Ecto neural progenitor cell (in vitro differentiated cells): ENCODE data around the gene FNDC3B.

ENCODE experiments used
- DNase-seq: peaks from one replicate; pipeline ENCODE4 v3.0.0-alpha.2; 2018; ENCODE audit warnings: low spot score

FNDC3B gene

DNA sequence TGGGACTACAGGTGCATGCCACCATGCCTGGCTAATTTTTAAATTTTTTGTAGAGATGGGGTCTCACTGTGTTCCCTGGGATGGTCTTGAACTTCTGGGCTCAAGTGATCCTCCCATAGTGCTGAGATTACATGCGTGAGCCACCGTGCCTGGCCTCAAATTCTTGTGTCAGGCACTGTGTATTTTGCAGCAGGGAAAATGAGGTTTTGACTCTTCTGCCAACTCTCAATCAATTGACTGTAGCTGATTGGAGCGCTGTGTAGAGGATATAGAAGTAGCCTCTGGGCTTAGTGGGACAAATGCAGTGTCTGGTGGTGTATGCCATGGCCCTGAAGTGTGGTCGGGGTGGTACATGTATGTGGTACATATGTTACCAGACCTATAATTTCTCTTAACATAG, 152.3 kb downstream of the FNDC3B start:
- DNase-seq: no peak

DNA sequence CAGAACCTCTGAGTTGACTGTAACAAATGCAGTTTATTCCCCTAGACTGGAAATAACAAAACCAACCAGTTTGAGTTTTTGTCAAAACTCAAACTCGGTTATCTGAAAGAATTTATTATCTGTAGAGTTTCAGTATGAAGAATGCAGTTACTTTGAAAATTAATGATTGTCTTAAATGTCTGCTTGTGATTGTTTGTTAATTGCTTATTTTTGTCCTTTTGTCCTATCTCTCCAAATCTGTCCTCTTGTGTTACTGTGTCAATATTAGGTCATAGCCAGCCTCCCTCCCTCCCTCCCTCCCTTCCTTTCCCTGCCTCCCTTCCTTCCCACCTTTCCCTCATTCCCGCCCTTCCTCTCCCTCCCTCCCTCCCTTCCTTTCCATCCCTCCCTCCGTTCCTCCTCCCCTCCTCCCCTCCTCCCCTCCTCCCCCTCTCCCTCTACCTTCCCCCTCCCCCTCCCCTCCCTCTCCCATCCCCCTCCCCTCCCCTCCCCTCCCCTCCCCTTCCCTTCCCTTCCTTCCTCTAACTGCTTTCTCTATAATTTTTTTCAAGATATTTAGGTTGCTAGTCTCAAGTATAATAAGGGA, 153.5 kb downstream of the FNDC3B start:
- DNase-seq: no peak

DNA sequence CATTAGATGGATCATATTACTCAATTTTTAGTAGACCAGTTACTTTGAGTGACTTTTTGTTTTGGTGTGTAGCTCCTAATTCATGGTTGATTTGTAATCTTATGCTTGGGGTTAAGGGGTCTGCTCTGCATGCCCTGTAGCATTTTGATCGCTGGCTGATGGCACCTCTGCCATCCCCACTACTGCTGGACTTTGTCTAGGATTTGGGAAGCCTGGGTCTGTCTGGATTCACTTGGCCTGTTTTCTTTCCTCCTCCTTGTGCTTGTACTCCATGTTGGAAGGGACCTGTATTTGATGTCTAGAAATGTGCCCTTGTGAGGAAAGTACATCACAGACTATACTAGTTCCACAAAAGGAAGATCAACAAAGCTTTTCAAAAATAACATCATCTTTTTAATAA, 154.1 kb downstream of the FNDC3B start:
- no peak for DNase-seq

DNA sequence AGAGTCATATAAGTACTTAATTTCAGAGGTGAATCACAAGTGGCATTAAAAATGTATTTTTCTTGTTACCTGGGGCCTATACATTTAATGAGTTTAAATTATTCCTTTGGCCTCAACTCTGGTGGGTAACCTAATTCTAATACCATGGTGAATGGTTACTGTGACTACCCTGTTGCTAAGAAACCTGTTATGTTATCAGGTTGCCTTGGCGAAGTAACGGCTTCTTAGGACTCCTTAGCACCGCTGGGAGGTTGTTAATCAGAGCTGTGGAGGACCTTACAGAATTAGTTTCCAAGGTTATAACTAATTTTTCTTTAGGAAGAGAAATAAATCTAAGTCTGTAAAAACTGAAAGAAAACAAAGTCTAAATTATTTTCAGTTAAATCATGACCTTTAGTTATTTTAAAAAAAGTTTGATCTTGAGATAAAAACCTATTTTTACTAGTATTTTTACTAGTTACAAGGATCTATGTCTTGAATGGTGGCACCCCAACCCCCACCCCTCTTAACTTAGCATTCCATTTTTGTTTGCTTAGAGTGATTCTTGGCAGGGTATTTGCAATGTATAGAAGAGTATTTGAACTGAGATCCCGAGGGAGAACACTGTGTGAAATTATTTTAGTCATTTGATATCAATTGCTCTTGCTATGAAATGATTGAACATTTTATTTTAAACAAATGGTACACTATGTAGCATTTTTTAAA, 155.5 kb downstream of the FNDC3B start:
- peak; percentile 54 for DNase-seq

DNA sequence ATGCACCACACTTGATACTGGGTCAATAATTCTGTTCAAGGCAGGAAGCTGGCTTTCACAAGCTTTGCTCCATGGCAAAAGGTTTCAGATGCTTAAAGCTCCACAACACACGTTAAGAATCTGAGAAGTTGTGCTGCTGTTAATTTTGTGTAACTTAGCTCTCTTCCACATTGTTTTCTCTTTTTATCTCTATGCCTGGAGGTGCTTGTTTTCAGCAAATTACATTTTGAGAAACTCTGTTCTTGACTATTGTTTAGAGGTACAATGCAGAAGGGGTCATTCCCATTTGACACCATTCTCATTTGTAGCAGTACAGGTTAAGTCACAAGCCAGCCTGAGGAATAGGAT, 156.0 kb downstream of the FNDC3B start:
- no peak for DNase-seq

DNA sequence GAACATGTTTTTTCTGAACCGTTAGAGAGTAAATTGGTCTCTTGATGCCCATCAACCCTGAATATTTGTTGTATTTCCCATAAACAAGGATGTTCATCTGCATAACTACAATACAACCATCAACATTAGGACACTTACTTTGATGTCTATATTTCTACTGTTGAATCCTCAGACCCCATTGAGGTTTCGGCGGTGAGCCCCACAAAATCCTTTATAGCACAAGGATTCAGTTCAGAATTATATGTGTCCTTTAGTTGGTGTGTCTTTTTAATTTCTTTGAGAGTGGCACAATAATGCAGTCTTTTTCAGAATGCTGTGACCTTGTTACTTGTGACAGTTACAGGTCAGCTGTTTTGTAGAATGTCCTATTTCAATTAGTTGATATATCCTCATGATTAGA, 158.0 kb downstream of the FNDC3B start:
- DNase-seq: no peak

DNA sequence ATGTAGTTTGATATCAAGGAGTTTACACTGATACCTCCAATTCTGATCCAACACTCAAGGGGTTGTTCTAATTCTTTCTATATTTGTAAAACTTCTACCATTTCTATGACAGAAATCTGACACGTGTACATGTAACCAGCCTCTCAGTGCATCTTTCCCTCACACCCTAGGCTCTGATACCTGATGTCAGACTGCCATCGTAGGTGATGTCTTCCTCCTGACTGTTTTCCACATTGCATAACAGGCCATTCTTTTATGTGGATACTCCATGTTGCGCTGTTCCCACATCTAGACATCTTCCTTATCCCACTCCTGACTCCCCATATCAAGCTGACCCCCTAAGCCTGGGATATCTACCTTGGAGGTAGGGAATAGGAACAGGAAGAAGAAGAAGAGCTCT, 159.1 kb downstream of the FNDC3B start:
- no peak for DNase-seq

DNA sequence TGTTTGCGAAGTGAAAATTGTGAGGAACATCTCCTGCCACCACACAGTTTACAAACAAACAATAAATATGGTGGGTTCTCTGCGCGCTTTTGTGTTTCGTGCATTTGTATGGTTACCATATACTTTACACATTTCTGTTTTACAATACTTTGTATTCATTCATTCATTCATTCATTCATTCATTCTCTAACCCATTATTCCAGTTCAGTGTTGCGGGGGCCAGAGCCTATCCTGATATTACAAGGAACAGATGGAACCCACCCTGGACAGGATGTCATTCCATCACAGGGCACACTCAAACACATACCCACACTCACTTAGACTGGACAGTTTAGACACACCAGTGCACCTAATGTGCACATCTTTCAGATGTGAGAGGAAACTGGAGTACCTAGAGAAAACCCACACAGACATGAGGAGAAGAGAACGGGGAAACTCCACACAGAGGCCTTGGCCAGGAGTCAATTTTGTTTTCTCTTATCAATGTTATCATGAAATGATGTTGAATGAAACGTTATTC, 160.5 kb downstream of the FNDC3B start:
- no peak for DNase-seq

DNA sequence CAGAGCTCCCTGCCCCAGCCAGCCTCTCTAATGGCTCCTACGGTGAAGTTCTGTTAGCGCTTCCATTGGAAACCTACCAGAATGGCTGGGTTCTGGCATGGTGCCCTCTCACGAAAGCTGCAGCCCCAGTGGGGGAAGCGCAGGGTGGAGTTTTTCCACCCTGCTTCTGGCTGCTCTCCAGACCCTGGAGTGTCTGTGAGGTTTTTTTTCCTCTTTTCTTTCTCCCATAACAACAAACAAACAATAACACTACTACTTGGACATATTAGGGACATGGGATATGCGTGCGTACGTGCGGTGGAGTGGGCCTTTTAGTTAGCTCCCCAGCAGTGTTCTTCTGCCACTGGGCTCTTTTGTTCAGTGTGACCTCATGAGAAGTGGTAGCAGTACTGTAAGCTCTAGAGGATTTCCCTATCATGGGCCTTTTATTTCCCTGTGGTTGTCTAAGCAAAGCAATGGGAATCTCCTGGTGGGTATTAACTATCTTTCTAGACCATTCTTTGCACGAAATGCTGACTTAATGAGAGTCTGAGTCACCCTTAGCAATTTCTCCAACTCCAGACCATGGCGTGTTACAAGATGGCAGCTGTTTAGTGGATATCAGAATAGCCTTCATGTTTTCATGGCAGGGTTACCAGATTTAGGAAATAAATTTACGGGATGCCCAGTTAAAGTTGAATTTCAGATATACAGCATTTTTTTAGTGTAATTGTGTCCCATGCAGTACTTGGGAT, 161.9 kb downstream of the FNDC3B start:
- no peak for DNase-seq

DNA sequence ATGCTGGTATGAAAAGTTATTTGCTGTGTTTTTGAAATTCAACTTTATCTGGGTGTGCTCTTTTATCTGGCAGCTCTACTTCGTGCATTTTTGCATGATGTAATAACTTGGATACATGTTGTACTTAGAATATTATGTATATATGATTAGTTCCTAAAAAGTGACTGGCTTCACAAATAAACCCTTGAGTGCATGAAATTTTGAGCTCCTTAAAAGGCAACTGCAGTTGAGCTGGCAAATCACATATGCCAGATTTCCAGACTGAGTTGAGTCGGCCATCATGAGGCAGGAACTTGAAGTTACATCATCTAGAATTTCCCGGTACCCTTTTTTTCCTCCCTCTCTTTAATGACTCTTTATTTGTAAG, 162.5 kb downstream of the FNDC3B start:
- no peak for DNase-seq

DNA sequence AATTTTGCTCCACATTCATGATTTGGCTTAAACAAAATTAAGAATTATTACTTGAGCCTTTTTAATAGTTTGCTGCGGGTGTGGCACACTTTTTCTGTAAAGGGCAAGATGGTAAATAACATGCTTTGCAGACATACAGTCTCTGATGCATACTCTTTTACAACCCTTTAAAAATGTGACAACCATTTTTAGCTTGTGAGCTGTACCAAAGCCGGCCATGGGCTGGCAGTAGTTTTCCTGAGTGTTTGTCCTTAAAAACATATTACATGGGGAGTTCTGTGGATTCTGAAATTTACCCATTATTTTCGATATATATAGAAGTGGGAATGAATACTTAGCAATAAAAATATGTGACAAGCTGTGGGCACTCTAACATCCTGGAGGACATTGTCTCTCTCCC, 163.4 kb downstream of the FNDC3B start:
- no peak for DNase-seq

DNA sequence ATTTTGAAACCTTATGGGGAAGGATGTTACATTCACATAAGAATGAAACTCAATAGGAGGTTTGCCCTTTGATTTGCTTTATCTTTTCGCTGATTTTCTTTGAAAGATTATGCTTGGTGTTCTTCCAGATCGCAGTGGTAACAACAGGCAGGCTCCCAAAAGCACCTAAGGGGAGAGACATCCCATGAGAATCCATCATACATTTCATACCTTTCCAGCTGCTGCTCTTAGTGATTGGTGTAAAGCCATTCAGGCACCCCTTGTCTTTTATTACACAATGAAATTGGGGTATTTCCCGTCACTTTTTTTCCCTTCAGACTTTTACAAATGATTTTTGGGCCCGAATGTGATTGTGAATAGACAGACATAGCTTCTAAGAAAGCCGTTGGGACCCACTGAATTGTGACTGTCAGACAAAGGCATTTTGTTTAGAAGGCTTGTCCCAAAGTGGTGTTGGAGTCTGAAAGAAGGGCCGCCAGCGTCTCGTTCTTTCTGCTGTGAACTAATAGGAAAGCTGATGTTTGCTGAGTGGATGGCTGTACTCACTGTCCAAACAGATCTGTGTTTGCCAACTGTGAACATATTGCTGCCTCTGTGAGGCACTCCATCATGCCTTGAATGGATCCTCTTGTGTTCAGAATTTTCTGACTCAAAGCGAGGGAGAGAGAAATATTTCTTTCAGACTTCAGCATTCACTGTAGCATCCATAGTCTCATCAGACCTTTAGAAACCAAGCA, 164.3 kb downstream of the FNDC3B start:
- DNase-seq: no peak

DNA sequence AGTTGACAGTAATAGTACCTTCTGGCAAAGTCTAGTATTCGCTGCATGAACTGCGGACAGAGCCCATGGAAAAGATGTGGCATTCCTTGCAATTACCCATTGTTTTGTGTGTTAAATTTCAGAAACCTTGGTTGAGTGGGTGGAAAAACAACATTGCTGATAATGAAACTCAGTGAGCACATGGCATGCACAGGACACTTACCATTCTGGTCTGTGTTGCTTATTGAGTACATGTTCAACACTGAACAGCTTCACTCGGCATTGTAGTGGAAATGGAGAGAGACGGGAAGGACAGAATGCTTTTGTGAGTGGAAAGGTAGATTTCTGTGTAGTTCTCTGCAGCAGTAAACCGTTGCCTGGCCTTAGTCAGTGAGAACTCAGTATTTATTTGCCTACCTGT, 165.3 kb downstream of the FNDC3B start:
- DNase-seq: no peak

DNA sequence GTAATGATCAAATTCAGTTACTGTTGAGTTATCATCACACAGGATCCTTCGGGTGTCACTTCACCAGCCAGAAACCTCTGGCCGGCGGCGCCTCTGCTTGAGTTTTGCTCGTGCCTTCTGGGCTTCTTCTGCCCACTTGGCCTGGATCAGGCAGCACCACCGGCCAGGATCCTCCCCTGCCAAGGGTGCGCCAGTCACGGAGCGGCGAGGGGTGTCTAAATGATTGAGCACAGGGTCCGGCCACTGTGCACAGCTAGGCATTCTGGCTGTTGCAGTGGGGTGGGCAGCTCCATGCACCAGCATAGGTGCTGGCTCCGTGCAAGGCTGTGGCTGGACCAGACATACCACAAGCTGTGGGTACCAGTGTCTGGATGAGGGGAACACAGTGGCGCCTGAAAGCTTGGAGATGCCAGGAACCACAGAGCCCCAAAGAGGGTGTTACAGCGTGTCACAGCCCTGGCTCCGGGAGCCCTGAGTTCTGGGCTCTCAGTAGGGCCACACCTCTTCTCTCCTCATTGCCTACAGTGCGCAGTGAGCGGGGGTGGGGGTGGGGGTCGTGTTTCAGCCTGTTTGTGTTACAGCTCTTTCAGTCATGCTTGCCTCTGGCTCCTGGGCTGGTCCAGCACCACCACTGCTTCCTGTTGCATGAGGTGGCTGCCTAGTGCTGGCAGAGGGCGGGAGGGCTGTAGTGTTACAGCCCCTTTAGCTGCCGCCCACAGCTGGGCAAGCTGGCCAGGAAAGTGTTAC, 169.4 kb downstream of the FNDC3B start:
- peak; percentile 56 for DNase-seq

DNA sequence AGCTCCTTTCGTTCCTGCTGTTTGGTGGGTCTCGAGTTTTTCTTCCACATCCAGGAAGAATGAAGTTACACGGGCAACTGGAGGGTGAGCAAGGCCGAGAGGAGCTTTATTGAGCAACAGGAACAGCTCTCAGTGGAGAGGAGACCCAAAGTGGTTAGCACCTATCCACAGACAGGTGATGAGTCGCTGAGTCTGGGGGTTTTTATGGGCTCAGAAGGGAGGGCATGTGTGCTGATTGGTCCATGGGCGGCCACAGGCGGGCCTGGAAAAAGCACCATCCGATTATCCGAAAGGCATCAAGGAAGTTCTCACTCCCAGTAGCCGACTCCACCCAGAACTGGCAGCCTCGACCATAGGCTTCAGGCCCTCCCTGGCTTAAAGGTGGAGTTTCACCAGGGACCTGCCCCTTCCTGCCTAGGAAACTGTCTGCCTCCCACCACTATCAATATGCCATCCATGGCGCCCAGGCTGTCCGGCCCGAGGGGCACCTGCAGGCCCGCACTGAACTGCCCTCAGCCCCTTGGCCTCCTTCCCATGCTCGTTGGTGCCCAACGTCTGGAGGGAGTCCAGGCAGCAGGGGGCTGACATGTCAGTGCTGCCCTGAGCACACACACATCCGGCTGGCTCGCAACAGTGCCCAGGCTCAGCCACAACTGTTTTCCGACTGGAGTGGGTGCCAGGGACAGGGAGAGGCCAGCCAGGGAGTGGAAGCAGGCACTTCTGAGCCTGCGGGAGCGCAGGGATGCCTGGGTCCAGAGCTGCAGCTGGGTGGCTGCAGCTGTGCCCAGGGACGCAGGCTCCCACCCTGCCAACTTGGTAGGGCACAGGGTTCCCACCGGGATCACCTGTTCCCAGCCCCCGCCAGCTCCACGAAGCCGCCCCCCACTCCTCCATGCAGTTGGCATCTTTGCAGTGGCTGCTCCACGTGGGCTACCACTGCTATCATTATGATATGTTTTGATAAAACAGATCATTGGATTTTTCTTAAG, 170.2 kb downstream of the FNDC3B start:
- DNase-seq: no peak

DNA sequence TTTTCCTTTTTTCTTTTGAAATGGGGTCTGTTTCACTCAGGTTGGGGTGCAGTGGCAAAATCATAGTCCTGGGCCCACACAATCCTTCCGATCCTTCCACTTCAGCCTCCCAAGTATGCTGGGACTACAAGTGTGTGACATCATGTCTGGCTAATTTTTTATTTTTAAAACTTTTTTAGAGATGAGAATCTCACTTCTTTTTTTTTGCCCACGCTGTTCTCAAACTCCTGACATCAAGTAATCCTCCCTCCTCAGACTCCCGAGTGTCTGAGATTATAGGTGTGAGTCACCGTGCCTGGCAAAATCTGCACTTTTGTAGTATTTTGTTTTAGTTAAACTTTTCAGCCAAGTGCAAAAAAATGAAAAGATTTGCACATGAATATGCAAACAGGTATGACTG, 171.0 kb downstream of the FNDC3B start:
- no peak for DNase-seq

DNA sequence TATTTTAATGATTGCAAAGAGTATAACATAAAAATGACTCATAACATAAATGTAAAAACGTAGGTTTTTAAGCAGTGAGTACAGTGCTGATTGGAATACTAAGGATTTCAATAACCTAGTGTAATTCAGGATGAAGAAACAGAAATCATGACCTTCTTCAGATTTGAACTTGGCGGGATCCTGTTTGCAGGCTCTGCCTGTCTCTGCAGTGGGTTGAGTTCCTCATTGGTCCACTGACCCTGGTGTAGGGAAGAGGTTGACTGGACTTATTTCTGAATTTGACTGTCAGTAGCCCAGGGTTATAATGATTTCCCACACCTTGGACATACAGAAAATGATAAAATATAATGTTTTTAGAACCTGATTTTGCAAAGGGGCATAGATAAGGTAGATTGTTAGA, 171.7 kb downstream of the FNDC3B start:
- DNase-seq: no peak

DNA sequence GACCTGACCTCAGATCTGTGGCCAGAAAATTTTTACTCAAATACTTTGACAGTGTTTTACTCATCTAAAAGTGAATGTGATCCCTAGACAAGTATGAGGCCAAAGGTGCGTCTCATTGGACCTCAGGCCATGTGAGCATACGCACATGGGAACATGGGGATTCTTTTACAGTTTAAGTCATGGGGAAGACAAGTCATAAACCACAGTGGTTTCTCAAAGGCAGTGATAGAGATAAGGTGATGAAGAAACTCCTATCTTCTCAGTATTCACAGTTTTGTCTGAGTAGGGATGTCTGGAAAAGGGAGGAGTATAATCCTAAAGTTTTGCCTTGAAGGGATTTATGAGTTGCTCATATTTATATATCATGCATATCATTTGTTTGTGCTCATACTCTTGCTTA, 173.8 kb downstream of the FNDC3B start:
- no peak for DNase-seq

DNA sequence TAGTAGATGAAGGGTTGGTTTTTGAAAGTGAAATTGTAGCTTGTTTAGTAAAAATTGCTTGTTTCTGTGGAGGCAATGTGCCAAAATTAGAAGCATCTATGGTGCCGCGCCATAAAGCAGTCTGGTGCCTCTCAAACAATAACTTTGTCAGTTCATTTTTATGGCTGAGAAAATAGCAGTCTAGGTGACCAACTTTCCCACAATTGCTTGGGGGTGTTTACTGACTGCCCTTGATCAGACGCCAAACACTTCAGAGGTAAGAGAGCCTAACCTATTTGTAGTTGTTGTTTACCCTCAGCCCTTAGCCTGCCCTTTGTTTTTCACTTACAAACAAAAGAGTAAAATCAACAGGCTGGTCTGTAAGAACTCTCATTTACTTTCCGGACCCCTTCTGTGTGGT, 174.5 kb downstream of the FNDC3B start:
- DNase-seq: no peak

DNA sequence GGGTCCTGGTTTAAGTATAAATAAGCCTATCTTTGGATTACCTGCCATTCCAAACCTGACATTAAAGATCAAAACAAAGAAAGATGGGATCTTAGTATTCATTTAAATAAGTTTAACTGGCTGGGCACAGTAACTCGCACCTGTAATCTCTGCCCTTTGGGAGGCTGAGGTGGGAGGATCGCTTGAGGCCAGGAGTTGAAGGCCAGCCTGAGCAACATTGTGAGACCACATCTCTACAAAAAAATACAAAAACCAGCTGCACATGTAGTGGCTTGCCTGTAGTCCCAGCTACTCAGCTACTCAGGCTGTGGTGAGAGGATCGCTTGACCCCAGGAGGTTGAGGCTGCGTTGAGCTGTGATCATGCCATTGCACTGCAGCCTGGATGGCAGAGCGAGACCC, 176.9 kb downstream of the FNDC3B start:
- no peak for DNase-seq

DNA sequence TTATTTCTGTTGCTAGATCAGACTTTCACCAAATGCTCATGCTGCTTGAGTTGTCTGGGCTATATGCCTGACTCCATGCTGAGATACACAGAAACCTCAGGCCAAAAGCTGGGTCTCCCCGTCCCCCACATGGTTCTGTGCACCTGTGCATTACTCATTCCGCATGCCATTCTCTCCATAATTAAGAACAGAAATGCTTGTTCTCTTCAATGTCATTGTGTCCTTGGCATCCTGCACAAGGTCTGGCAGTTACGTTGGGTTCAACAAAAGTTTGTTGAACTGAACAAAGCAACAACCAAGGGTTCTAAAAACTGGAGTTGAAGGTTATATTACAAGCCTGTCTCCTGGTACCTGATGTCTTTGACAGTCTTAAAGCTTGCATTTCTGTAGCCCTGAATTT, 177.5 kb downstream of the FNDC3B start:
- no peak for DNase-seq
